ENCODE results near the gene FAM241A. TPM values are rescaled to one million over a fixed set of nuclear protein-coding genes. Genes with fewer than 3 reads are reported as not detected.

Gene FAM241A
- total and polyA plus RNA-seq, 8 donors, result 0.58 to 8.4 (median 3.1) TPM; not detected in 1

DNA sequence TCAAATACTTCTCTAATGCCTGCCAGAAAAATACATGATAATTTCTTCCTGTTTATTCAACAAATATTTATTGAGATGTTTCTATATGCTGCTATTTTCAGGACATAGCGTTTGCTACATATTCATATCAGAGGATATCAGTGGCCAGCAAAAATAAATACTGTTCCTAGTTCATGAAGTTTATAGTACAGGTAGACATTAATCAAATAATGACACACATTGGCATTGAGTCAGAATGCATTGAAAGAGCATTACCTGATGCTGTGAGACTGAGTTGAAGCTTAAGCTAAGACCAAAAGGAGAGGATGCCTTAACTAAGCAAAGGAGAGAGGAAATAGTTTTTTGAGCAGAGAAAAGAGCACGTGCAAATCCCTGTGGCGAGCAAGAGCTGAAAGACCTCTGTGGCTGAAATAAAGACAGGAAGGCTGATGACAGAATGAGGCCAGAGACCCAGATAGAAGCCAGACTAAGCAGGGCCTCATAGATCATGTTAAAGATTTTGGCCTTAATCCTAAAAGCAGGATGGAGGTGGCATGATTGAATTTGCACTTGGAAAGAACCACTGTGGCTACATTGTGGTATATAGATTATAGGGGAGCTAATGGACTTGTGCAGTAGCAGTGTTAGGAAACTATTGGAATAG is 36.2 kb downstream of the FAM241A start:
- intact Hi-C loops (cut with DNase I; ENCODE audit: low total_unique reads), result no loop called here
- Histone ChIP-seq H3K27me3 (no peaks in the 10 kb centered on the region), H3K36me3 (peaks cover 0 to 1% (median 0%) of the 10 kb centered on the region in 4 donors), H3K4me1 (peaks cover 0 to 10% (median 0%) of the 10 kb centered on the region in 4 donors), H3K27ac (no peak overlapping the region), H3K9me3 (no peaks in the 10 kb centered on the region), H3K4me3 (no peak overlapping the region)
- DNase-seq, result no peak
- 64 to 73% (median 68%) methylated on average over 3 of the region's 3 CpGs for WGBS, 5 donors
- TF ChIP-seq CTCF (IDR thresholded peaks at IDR 0.05) (no peak), EP300 (IDR thresholded peaks at IDR 0.05) (no peak), POLR2A (IDR thresholded peaks at IDR 0.05) (no peak), POLR2AphosphoS5 (IDR thresholded peaks at IDR 0.05) (no peak)

GRCh38 chr4:112182604-112183003 is 37.4 kb downstream of the FAM241A start:
- Histone ChIP-seq H3K36me3 (peaks cover 0 to 7% (median 2%) of the 10 kb centered on the region in 4 donors), H3K9me3 (no peaks in the 10 kb centered on the region), H3K4me1 (peaks cover 0 to 10% (median 0%) of the 10 kb centered on the region in 4 donors), H3K4me3 (no peak overlapping the region), H3K27ac (no peak overlapping the region), H3K27me3 (no peaks in the 10 kb centered on the region)
- 72 to 81% (median 75%) methylated on average over 3 of the region's 3 CpGs for WGBS, 5 donors
- DNase-seq, result no peak
- TF ChIP-seq CTCF (IDR thresholded peaks at IDR 0.05) (no peak), EP300 (IDR thresholded peaks at IDR 0.05) (no peak), POLR2A (IDR thresholded peaks at IDR 0.05) (no peak), POLR2AphosphoS5 (IDR thresholded peaks at IDR 0.05) (no peak)
- intact Hi-C loops (cut with DNase I; ENCODE audit: low total_unique reads), result no loop called here

GRCh38 chr4:112183252-112183651 is 38.0 kb downstream of the FAM241A start:
- Histone ChIP-seq H3K4me1 (peaks cover 0 to 10% (median 0%) of the 10 kb centered on the region in 4 donors), H3K27me3 (no peaks in the 10 kb centered on the region), H3K36me3 (peaks cover 0 to 7% (median 2%) of the 10 kb centered on the region in 4 donors), H3K27ac (no peak overlapping the region), H3K4me3 (no peak overlapping the region), H3K9me3 (no peaks in the 10 kb centered on the region)
- 76 to 88% (median 86%) methylated on average over 2 of the region's 2 CpGs for WGBS, 5 donors
- no peak for DNase-seq
- intact Hi-C loops (cut with DNase I; ENCODE audit: low total_unique reads), result no loop called here
- TF ChIP-seq POLR2AphosphoS5 (IDR thresholded peaks at IDR 0.05), result no peak
- TF ChIP-seq POLR2A (IDR thresholded peaks at IDR 0.05), result no peak
- TF ChIP-seq EP300 (IDR thresholded peaks at IDR 0.05), result no peak
- no peak for TF ChIP-seq CTCF (IDR thresholded peaks at IDR 0.05)

GRCh38 chr4:112184438-112184837 is 39.2 kb downstream of the FAM241A start:
- 95 to 100% (median 100%) methylated on average over 1 of the region's 1 CpG for WGBS, 5 donors
- Histone ChIP-seq H3K27me3 (no peaks in the 10 kb centered on the region), H3K36me3 (peaks cover 0 to 7% (median 2%) of the 10 kb centered on the region in 4 donors), H3K4me3 (no peak overlapping the region), H3K9me3 (no peaks in the 10 kb centered on the region), H3K4me1 (peaks cover 0 to 10% (median 0%) of the 10 kb centered on the region in 4 donors), H3K27ac (no peak overlapping the region)
- TF ChIP-seq CTCF (IDR thresholded peaks at IDR 0.05), result no peak
- no peak for TF ChIP-seq POLR2A (IDR thresholded peaks at IDR 0.05)
- no peak for TF ChIP-seq EP300 (IDR thresholded peaks at IDR 0.05)
- TF ChIP-seq POLR2AphosphoS5 (IDR thresholded peaks at IDR 0.05), result no peak
- intact Hi-C loops (cut with DNase I; ENCODE audit: low total_unique reads), result no loop called here
- DNase-seq, result no peak
